ENCODE measurements around the gene GTPBP2. TPM values are rescaled to one million over a fixed set of nuclear protein-coding genes. Genes with fewer than 3 reads are reported as not detected.
A peak's percentile ranks its signal among the peaks of the same experiment; 100 is the strongest.

GTPBP2 gene
- total RNA-seq, 1 experiment from 2014 or later = 70.8 TPM

DNA sequence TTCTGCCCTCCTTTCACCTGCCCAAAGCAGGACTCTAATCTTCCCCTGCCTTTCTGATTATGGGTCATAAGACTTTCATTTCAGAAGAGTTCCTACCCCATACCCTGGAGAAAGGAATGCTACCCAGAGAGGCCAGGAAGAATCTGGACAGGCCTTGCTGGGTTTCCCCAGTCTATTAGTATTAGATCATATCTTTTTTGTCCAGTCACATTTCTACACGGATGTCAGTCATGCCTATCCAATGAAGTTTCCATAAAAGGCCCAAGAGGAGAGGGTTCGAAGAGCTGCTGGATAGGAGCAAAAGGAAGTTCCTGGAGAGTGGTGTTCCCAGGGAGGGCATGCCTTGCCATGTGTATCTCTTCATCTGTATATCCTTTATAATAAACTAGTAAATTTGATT, 49.9 kb downstream of the GTPBP2 start:
- Histone ChIP-seq H3K79me2 (ENCODE audit: low read depth) (peaks cover 45% of the 10 kb centered on the region), H3K4me2 (no peak overlapping the region), H3K36me3 (ENCODE audit: low read depth) (peaks cover 7% of the 10 kb centered on the region), H3K4me3 (no peak overlapping the region), H3K4me1 (replicated peaks; ENCODE audit: insufficient read depth) (peaks cover 23% of the 10 kb centered on the region), H3K27me3 (ENCODE audit: insufficient read depth, low read depth) (no peaks in the 10 kb centered on the region), H4K20me1 (ENCODE audit: insufficient read depth) (no peaks in the 10 kb centered on the region), H3K27ac (no peak overlapping the region), H3F3A (ENCODE audit: insufficient read depth, low read depth) (peaks cover 16% of the 10 kb centered on the region; the same call in 1 of the 2 replicates), H2AFZ (no peak overlapping the region), H3K9me3 (ENCODE audit: insufficient read depth, low read depth) (no peaks in the 10 kb centered on the region), H3K9me2 (ENCODE audit: insufficient read depth) (no peaks in the 10 kb centered on the region)
- BruUV-seq (replicated peaks) = no TSS peak
- ChIA-PET POLR2A (ENCODE audit: unreplicated experiment) (interaction anchor here (0.7 kb wide), 1 partner anchor 460 kb away, joined by 4 read pairs; no protein-coding TSS in a partner anchor), CTCF (interaction anchor here (0.6 kb wide), 1 partner anchor 76 kb away, joined by 5 read pairs; no protein-coding TSS in a partner anchor)
- intact Hi-C loops (cut with micrococcal nuclease; ENCODE audit: unreplicated experiment) = no loop called here
- DNase-seq = no peak
- no peak for TF ChIP-seq EZH2 (IDR thresholded peaks at IDR 0.05; ENCODE audit: low read depth)
- TF ChIP-seq, protein P1, sequence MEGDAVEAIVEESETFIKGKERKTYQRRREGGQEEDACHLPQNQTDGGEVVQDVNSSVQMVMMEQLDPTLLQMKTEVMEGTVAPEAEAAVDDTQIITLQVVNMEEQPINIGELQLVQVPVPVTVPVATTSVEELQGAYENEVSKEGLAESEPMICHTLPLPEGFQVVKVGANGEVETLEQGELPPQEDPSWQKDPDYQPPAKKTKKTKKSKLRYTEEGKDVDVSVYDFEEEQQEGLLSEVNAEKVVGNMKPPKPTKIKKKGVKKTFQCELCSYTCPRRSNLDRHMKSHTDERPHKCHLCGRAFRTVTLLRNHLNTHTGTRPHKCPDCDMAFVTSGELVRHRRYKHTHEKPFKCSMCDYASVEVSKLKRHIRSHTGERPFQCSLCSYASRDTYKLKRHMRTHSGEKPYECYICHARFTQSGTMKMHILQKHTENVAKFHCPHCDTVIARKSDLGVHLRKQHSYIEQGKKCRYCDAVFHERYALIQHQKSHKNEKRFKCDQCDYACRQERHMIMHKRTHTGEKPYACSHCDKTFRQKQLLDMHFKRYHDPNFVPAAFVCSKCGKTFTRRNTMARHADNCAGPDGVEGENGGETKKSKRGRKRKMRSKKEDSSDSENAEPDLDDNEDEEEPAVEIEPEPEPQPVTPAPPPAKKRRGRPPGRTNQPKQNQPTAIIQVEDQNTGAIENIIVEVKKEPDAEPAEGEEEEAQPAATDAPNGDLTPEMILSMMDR (conservative IDR thresholded peaks at IDR 0.05) = no peak

DNA sequence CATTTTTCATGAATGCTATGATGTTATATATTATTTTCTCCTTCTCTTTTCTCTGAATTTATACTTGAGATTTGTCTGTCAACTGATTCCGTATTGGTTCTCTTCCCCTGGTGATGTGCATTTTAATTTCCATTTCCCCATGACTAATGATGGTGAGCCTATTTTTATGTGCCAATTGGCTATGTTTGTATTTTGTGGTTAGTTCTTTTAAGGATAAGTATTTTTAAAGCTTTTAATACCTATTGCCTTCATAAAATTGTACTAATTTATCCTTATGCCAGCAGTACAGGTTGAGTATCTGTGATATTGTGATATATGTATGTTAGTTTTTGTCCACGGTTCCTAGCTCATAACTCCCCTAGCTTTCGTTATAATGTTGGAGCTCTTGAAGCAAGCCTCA, 50.3 kb downstream of the GTPBP2 start:
- Histone ChIP-seq H3K79me2 (ENCODE audit: low read depth) (peaks cover 49% of the 10 kb centered on the region), H4K20me1 (ENCODE audit: insufficient read depth) (no peaks in the 10 kb centered on the region), H3K4me3 (no peak overlapping the region), H3K27ac (no peak overlapping the region), H3K9me2 (ENCODE audit: insufficient read depth) (no peaks in the 10 kb centered on the region), H2AFZ (no peak overlapping the region), H3F3A (ENCODE audit: insufficient read depth, low read depth) (peaks cover 16% of the 10 kb centered on the region; the same call in 1 of the 2 replicates), H3K4me1 (replicated peaks; ENCODE audit: insufficient read depth) (peaks cover 23% of the 10 kb centered on the region), H3K36me3 (ENCODE audit: low read depth) (peaks cover 7% of the 10 kb centered on the region), H3K27me3 (ENCODE audit: insufficient read depth, low read depth) (no peaks in the 10 kb centered on the region), H3K9me3 (ENCODE audit: insufficient read depth, low read depth) (no peaks in the 10 kb centered on the region), H3K4me2 (no peak overlapping the region)
- intact Hi-C loops (cut with micrococcal nuclease; ENCODE audit: unreplicated experiment) = no loop called here
- TF ChIP-seq, protein P1 (conservative IDR thresholded peaks at IDR 0.05) = no peak
- TF ChIP-seq EZH2 (IDR thresholded peaks at IDR 0.05; ENCODE audit: low read depth) = no peak
- no TSS peak for BruUV-seq (replicated peaks)
- DNase-seq = no peak
- CTCF ChIA-PET = interaction anchor here (0.6 kb wide), 1 partner anchor 75 kb away, joined by 5 read pairs; no protein-coding TSS in a partner anchor
- POLR2A ChIA-PET (ENCODE audit: unreplicated experiment) = interaction anchor here (0.5 to 0.7 kb wide), 2 partner anchors 460 to 482 kb away, joined by 3 to 4 read pairs; no protein-coding TSS in a partner anchor

DNA sequence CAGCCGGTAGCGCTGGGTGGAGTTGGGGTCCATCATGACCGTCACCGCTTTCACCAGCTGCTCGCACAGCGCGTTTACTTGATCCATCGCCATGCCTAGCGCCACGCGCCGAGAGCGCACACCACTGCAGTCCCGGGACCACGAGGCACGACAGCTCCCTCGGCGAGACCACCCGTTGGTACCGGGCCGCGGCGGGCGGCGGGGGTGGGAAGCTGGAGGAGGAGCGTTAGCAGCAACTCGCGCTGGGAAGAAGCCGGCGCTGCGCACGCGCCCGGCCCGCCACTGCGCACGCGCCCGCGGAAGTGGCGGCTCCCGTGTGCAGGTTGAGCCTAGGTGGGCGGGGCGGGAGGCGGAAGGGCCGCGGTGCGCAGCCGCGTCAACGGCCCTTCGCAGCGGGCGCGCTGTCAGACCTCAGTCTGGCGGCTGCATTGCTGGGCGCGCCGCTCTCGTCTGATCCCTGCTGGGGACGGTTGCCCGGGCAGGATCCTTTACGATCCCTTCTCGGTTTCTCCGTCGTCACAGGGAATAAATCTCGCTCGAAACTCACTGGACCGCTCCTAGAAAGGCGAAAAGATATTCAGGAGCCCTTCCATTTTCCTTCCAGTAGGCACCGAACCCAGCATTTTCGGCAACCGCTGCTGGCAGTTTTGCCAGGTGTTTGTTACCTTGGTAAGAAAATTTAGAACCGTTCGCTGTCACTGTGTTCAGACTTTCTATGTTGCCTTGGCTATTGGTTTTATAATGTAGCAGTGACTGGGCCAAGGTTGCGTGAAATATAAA, 53.1 kb downstream of the GTPBP2 start, which contains the start of the genes POLH and XPO5:
POLH (plus strand) TSS at position 414 of the 780 bp plus-strand sequence. CDS start 6,135 bp downstream, outside the sequence.
XPO5 (minus strand) TSS at position 267 of the 780 bp plus-strand sequence; CDS start at position 93, 174 bp downstream.
- Histone ChIP-seq H3K27ac (peak within 1 kb of the TSS; percentile 79), H3K4me1 (replicated peaks; ENCODE audit: insufficient read depth) (peaks cover 31% of the 10 kb centered on the region), H3K79me2 (ENCODE audit: low read depth) (peaks cover 66% of the 10 kb centered on the region), H3K4me2 (peak within 1 kb of the TSS; percentile 96), H3K9me2 (ENCODE audit: insufficient read depth) (no peaks in the 10 kb centered on the region), H2AFZ (peak within 1 kb of the TSS; percentile 96), H3K9me3 (ENCODE audit: insufficient read depth, low read depth) (no peaks in the 10 kb centered on the region), H3K36me3 (ENCODE audit: low read depth) (peaks cover 20% of the 10 kb centered on the region; the same call in 1 of the 2 replicates), H3K4me3 (peak within 1 kb of the TSS; percentile 71), H4K20me1 (ENCODE audit: insufficient read depth) (no peaks in the 10 kb centered on the region), H3K27me3 (ENCODE audit: insufficient read depth, low read depth) (no peaks in the 10 kb centered on the region), H3F3A (ENCODE audit: insufficient read depth, low read depth) (peaks cover 33% of the 10 kb centered on the region; the same call in 1 of the 2 replicates)
- intact Hi-C loops (cut with micrococcal nuclease; ENCODE audit: unreplicated experiment) = no loop called here
- DNase-seq = peak; percentile 82 to 91
- CTCF ChIA-PET = no interaction called here
- no TSS peak for BruUV-seq (replicated peaks)
- TF ChIP-seq EZH2 (IDR thresholded peaks at IDR 0.05; ENCODE audit: low read depth) = no peak
- TF ChIP-seq, protein P1 (conservative IDR thresholded peaks at IDR 0.05) = no peak
- POLR2A ChIA-PET (ENCODE audit: unreplicated experiment) = interaction anchor here (0.6 kb wide), 2 partner anchors 52 to 54 kb away, joined by 3 to 4 read pairs; partner anchors contain the start of gene GTPBP2

All from PC-9 (cell line).